Measurements from ENCODE around the gene COA1. TPM values are rescaled to one million over a fixed set of nuclear protein-coding genes. Genes with fewer than 3 reads are reported as not detected.

Gene COA1
- polyA plus RNA-seq, 1 of the 3 experiments (the other 2 are of a cell fraction), result 42.8 TPM

DNA sequence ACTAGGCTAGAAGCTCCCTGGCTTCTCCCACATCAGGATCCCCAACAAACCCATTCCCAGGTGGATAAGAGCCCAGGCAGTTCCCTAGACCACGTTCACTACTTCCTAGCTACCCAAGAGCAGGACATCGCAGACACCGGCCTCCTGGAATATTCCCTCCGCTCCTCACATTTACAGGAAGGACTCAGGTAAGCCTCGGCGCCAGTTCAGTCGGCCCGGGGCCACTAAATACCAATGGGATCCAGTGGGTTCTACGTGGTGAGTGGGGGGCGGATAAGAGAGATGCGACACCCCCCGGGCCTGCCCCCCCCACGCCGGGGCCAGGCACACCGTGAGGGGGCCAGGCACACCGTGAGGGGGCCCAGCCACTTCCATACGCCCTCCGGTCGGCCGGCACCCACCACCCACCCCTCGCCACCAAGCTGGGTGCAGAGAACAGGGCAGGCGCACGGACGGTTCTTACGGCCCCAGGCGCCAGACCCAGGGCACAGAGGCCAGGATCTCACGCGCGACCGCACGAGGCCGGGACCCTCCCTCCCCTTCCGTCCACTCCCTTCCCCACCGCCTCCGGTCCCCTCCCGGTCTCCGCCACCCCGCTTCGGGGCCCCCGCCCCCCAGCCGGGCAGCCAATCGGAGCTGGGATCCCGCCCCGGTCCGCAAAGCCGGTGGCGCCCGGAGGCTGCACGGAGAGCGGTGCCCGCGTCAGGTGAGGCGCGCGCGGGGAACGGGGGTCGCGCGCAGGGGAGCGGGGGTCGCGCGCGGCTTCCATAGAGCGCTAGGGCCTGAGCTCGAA is 28.9 kb upstream of the COA1 start, which contains the start of gene BLVRA (continued):
- TF ChIP-seq, protein P1, sequence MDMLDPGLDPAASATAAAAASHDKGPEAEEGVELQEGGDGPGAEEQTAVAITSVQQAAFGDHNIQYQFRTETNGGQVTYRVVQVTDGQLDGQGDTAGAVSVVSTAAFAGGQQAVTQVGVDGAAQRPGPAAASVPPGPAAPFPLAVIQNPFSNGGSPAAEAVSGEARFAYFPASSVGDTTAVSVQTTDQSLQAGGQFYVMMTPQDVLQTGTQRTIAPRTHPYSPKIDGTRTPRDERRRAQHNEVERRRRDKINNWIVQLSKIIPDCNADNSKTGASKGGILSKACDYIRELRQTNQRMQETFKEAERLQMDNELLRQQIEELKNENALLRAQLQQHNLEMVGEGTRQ (IDR thresholded peaks at IDR 0.05; ENCODE audit: borderline replicate concordance, low read depth, low read length), result no peak
- TF ChIP-seq FOXM1 (IDR thresholded peaks at IDR 0.05; ENCODE audit: low read depth) (no peak), CHD2 (IDR thresholded peaks at IDR 0.05; ENCODE audit: low read length, partially characterized antibody) (peak; percentile 45), EZH2phosphoT487 (IDR thresholded peaks at IDR 0.05; ENCODE audit: borderline replicate concordance, low read depth) (no peak), ELF1 (IDR thresholded peaks at IDR 0.05) (no peak), GABPA (IDR thresholded peaks at IDR 0.05; ENCODE audit: low read depth) (peak; percentile 11; the same call in 1 of the 2 replicates), FOSL2 (IDR thresholded peaks at IDR 0.05; ENCODE audit: borderline replicate concordance, low read depth) (no peak), TAF1 (IDR thresholded peaks at IDR 0.05; ENCODE audit: borderline replicate concordance, low read depth, low read length) (peak; percentile 29; the same call in 1 of the 2 replicates), NRF1 (IDR thresholded peaks at IDR 0.05; ENCODE audit: low read depth, low read length) (no peak), TCF12 (IDR thresholded peaks at IDR 0.05) (no peak)
- TF ChIP-seq, protein P2, sequence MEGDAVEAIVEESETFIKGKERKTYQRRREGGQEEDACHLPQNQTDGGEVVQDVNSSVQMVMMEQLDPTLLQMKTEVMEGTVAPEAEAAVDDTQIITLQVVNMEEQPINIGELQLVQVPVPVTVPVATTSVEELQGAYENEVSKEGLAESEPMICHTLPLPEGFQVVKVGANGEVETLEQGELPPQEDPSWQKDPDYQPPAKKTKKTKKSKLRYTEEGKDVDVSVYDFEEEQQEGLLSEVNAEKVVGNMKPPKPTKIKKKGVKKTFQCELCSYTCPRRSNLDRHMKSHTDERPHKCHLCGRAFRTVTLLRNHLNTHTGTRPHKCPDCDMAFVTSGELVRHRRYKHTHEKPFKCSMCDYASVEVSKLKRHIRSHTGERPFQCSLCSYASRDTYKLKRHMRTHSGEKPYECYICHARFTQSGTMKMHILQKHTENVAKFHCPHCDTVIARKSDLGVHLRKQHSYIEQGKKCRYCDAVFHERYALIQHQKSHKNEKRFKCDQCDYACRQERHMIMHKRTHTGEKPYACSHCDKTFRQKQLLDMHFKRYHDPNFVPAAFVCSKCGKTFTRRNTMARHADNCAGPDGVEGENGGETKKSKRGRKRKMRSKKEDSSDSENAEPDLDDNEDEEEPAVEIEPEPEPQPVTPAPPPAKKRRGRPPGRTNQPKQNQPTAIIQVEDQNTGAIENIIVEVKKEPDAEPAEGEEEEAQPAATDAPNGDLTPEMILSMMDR (IDR thresholded peaks at IDR 0.05), result no peak

DNA sequence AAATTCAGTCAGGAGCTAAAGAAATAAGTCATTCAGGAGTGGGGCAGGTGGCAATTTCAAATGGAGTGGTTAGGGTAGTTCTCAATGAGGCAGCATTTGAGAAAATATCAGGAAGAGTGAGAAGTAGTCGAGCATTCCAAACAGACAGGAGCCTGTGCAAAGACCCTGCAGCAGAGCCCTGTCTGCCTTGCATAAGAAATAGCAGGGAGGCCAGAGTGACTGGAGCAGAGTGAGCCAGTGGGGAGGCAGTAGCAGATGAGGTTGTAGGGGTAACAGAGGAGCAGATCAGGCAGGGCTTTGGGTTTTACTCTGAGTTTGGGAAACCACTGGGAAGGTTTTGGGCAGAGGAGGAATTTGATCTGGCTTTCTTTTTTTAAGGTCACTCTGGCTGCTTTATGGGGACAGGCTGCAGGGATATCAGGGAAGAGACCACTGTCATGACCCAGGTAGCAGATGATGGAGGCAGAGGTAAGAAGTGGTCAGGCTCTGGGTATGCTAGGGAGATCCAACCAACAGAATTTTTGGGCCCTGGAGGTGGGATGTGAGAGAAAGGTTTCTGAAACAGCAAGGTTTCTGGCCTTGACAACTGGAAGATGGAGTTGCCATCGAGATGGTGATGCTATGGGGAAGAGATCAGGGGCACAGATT is 27.9 kb upstream of the COA1 start:
- H3K9ac ChIP-seq, result no peak overlapping the region
- CTCF ChIA-PET, result interaction anchor here (1.1 to 3.7 kb wide), 5 partner anchors 27 to 175 kb away, joined by 3 to 19 read pairs (median 4); partner anchors contain the start of gene STK17A
- DNase-seq, result no peak
- H3F3A ChIP-seq (replicated peaks; ENCODE audit: insufficient read depth), result peaks cover 6% of the 10 kb centered on the region
- POLR2A ChIA-PET, result interaction anchor here (1.4 to 2.0 kb wide), 3 partner anchors 11 to 27 kb away, joined by 6 to 12 read pairs (median 11); partner anchors contain the start of gene COA1
- no peaks in the 10 kb centered on the region for H3K9me3 ChIP-seq
- 90% methylated on average over 2 of the region's 2 CpGs for WGBS (ENCODE audit: low lambda C conversion rate)
- H2AFZ ChIP-seq (ENCODE audit: low read depth), result no peak overlapping the region
- H3K9me2 ChIP-seq, result no peaks in the 10 kb centered on the region
- H3K4me1 ChIP-seq (ENCODE audit: control insufficient read depth in 1 of 2, insufficient read depth in 2 of 2, low read depth in 1 of 2, low read length in 1 of 2), result peaks cover 4 to 11% of the 10 kb centered on the region in 2 experiments; a peak in 2 of 4 replicates
- no peaks in the 10 kb centered on the region for H3K27me3 ChIP-seq (ENCODE audit: insufficient read depth)
- H3K4me2 ChIP-seq, result no peak overlapping the region; the same call in 1 of the 2 replicates
- H3K36me3 ChIP-seq (replicated peaks in 1 of 2; ENCODE audit: control insufficient read depth in 1 of 2, insufficient read depth in 2 of 2, low read length in 1 of 2), result peaks cover 0 to 3% of the 10 kb centered on the region in 2 experiments
- TF ChIP-seq, protein P1 (IDR thresholded peaks at IDR 0.05; ENCODE audit: borderline replicate concordance, low read depth, low read length), result no peak
- TF ChIP-seq NRF1 (IDR thresholded peaks at IDR 0.05; ENCODE audit: low read depth, low read length) (no peak), GATA2 (CRISPR knock-in tag; IDR thresholded peaks at IDR 0.05) (no peak), CHD2 (IDR thresholded peaks at IDR 0.05; ENCODE audit: low read length, partially characterized antibody) (no peak), MXI1 (IDR thresholded peaks at IDR 0.05; ENCODE audit: low read depth, low read length) (no peak), SMC3 (IDR thresholded peaks at IDR 0.05; ENCODE audit: low read depth, low read length) (no peak), ELF1 (IDR thresholded peaks at IDR 0.05) (no peak), FOSL2 (IDR thresholded peaks at IDR 0.05; ENCODE audit: borderline replicate concordance, low read depth) (no peak), JUND (IDR thresholded peaks at IDR 0.05) (no peak), EZH2phosphoT487 (IDR thresholded peaks at IDR 0.05; ENCODE audit: borderline replicate concordance, low read depth) (no peak), GABPA (IDR thresholded peaks at IDR 0.05; ENCODE audit: low read depth) (no peak), FOXM1 (IDR thresholded peaks at IDR 0.05; ENCODE audit: low read depth) (no peak), RFX5 (IDR thresholded peaks at IDR 0.05; ENCODE audit: low read length) (no peak), FOXJ3 (CRISPR knock-in tag; IDR thresholded peaks at IDR 0.05) (no peak), RAD21 (IDR thresholded peaks at IDR 0.05; ENCODE audit: low read length) (no peak)
- TF ChIP-seq, protein P3, sequence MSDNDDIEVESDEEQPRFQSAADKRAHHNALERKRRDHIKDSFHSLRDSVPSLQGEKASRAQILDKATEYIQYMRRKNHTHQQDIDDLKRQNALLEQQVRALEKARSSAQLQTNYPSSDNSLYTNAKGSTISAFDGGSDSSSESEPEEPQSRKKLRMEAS (IDR thresholded peaks at IDR 0.05; ENCODE audit: low read depth), result no peak
- peaks cover 19% of the 10 kb centered on the region for H3K79me2 ChIP-seq (ENCODE audit: insufficient read depth)
- H4K20me1 ChIP-seq (ENCODE audit: insufficient read depth), result no peaks in the 10 kb centered on the region
- H3K27ac ChIP-seq (ENCODE audit: low read depth in 2 of 2, low read length in 1 of 2), result peak overlapping the region in 1 of 2 experiments; percentile 1; a peak in 1 of 4 replicates
- H3K4me3 ChIP-seq (ENCODE audit: low read depth in 2 of 2, low read length in 1 of 2), result no peak overlapping the region
